EH (cell line): ENCODE data around the gene DGKH.

Experiments used
- DNase-seq: peaks from one replicate; pipeline ENCODE4 v3.0.0-alpha.2; 2015; ENCODE audit warnings: low read depth

DGKH gene

GRCh38 chr13:42048342-42048683, at the start of gene DGKH:
Gene DGKH (plus strand): TSS chr13:42048648. CDS start chr13:42048774, 126 bp downstream.
- no peak for DNase-seq

DNA sequence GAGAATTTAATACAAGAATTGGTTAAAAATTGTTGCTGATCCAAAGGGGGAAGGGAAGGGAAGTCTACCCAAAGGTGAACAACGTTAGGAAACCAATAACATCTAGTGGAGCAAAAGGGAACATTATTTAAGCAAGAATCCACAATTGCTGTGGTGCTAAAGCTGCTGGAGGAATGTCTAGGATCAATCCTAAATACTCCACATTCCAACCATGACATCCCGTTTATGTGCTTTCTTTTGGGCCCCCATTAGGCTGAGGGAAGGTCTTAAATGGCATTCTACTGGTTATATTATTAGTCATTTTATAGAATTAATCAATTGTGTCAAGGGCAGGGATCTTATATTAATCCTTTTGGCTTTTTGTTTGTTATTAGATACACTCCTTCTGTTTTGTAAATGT, 47.6 kb upstream of the DGKH start:
- peak; percentile 39 for DNase-seq

DNA sequence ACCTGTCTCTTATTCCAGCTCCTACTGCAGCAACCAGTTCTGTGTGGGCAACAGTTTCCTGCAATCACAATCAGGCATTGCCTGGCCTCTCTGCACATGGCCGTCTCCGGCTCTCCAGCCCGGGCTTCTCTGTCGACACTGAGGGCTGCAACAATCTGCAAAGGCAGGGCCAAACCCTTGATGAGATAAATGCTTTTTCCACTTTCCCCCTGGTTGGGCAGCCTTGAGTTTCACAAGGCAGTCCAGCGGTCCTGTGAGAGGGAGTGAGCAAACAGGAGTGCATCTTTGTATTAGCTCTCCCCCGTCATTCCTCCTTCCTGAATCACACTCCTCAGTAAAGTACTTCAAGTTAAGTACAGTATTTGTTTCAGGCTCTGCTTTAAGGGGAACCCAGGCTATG, 46.9 kb upstream of the DGKH start:
- peak; percentile 83 for DNase-seq

DNA sequence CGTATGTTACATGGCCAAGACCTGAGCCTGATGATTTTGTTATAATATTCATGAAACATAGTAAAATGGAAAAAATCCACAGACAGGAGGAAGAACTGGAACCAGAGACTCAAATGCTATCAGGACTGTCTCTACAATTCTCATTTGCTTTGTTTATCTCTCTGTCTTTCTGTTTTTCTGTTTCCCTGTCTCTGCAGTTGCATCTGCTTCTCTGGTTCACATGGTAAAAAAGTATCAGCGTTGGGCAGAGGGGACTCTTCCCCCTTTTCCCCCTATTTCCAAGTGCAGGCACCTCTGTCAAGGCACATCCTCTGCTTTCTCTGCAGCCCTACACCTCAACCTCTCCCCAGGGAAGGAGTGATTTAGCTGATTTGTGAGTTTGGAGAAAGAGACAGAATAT, 46.4 kb upstream of the DGKH start:
- DNase-seq, result no peak

- peak; percentile 60 for DNase-seq
Observed at GRCh38 chr13:42007844-42008243, 40.6 kb upstream of the DGKH start.

DNA sequence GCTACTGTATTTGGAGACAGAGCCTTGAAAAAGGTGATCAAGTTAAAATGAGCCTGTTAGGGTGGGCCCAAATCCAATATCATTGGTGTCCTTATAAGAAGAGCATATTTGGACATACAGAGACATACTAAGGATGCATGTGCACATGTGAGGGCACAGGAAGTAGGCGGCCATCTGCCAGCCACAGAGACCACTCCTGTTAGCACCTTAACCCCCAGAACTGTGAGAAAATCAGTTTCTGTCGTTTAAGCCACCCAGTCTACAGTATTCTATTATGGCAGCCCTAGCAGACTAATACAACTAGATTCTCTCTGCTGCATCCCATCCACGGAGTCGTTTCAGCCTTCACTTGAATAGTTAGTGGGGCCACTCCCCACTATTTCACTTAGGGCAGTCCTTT, 39.4 kb upstream of the DGKH start:
- no peak for DNase-seq

DNA sequence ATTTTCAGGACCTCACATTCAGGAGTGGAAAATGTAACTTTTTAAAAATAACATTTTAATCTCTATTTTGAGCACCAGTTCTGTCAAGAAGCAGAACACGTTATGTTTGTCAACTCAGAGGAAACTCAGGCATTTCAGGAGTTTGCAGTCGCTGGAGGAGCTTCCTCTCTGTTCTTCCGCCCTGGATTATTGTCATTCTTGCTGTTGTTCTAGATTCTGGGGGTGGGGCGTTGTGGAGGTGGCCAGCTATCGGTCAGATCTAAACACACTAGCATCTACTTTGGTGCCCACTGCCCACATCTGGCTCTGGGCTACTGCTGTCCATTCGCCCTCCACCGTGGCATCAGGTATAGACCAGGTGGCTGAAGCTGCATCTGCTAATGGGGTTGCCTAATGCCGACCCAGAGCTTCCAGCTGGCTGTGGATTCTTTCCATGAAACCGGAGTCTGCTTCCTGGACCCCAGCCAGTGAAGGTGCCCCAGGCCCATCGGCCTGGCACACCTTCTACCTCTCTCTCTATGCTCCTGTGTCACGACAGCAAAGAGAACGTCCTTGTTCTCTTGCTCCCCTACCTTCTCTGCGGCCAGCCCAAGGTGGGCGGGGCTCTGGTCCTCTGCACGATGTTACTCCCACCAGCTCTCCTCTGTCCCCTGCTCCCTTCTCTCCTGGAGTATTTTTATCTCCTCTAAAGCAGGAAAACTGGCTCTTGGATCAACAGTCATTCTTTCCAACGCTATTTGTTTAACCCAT, 36.7 kb upstream of the DGKH start:
- DNase-seq, result no peak

DNA sequence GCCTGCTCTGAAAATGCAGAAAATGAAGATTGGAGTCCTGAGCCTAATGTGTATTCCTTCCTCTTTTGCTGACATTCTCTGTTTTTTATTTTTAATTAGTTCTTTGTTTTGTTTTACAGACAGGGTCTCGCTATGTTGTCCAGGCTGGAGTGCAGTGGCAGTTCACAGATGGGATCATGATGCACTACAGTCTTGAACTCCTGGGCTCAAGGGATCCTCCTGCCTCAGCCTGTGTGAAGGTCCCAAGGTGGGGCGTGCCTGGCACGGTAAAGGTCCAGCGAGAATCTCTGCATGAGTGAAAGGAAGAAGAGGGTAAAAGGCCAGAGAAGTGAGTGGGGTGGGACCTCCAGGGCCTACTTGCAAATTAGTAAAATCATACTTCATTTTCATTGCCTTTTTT, 34.3 kb upstream of the DGKH start:
- no peak for DNase-seq

GRCh38 chr13:42017264-42017663, 31.2 kb upstream of the DGKH start:
- no peak for DNase-seq

- DNase-seq, result no peak
Observed at GRCh38 chr13:42021851-42022250, 26.6 kb upstream of the DGKH start.

DNA sequence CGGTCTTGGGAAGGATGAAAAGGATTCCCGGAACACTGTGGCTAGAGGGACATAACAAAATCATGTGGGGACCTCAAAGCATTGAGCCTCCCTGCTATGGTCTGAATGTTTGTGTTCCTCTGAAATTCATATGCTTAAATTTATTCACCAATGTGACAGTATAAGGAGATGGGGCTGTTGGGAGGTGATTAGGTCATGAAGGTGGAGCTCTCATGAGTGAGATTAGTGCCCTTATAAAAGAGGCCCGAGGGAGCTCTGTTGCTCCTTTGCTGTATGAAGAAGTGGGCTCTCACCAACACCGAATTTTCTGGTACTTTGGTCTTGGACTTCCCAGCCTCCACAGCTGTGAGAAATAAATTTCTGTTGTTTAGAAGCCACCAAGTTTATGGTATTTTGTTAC, 26.1 kb upstream of the DGKH start:
- no peak for DNase-seq

GRCh38 chr13:42022796-42023493, 25.5 kb upstream of the DGKH start:
- DNase-seq, result peak; percentile 51

DNA sequence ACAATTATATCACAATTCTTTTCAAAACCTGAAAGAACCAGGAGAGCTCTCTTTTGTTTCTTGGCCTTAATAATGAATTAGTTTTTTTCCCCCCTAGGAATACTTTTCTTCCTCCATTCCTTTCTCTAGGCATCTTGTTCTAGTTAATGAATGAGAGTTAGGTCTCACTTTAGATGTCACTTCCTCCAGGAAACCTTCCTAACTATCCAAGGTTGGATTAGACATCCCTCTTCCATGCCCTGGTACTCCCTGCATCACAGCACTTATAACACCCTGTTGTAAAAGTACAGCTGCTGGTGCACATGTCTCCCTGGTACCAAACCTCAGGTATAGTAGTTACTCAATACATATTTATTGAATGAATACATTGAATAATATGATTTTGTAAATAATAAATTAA, 21.2 kb upstream of the DGKH start:
- DNase-seq, result no peak

GRCh38 chr13:42028113-42028799, 20.2 kb upstream of the DGKH start:
- DNase-seq, result peak; percentile 20

DNA sequence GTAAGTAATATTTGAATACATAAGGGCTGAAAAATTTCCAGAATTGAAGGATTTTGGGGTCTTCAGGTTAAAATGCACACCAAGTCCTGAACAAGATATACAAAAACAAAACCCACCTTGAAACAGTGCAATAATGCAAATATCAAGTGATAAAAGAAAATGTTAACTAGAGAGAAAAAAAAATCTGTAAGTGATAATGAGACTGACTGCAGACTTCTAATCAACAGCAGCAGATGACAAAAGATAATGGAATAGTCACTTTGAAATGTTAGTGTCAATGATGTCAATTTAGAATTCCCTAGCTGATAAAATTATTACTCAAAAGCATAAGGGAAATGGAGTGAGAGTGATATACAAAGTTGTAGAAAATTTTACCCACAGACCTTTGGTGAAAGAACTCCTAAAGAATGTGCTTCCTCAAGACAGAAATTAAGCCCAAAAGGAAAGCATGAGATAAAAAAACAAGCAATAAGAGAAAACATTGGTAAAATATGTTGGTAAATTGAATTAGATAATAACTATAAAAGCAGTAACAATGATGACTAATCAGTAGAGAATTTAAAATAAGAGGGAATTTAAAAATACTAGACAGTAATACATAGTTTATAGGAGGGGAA, 12.4 kb upstream of the DGKH start:
- peak; percentile 62 for DNase-seq

DNA sequence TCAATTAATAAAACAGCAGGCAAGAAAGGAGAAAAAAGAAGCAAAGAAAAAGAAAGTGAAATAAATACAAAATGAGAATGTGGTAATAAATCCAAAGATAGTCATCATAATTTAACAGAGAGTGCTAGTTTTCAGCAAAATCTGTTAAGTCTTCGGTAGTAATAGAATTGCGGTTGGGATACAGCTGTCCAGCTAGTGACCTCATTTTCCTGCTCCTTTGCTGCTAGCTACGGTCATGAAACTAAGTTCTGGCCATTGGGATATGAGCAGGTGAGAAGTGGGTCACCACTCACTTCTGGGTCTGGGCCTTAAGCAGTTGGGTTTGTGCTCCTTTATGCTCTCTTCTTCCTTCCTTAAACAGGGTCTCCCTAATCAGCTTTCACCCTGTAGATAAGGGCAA, 11.7 kb upstream of the DGKH start:
- no peak for DNase-seq

- DNase-seq, result peak; percentile 67
Observed at GRCh38 chr13:42038661-42039456, 9.6 kb upstream of the DGKH start.

GRCh38 chr13:42039457-42039945, 8.9 kb upstream of the DGKH start:
- no peak for DNase-seq

DNA sequence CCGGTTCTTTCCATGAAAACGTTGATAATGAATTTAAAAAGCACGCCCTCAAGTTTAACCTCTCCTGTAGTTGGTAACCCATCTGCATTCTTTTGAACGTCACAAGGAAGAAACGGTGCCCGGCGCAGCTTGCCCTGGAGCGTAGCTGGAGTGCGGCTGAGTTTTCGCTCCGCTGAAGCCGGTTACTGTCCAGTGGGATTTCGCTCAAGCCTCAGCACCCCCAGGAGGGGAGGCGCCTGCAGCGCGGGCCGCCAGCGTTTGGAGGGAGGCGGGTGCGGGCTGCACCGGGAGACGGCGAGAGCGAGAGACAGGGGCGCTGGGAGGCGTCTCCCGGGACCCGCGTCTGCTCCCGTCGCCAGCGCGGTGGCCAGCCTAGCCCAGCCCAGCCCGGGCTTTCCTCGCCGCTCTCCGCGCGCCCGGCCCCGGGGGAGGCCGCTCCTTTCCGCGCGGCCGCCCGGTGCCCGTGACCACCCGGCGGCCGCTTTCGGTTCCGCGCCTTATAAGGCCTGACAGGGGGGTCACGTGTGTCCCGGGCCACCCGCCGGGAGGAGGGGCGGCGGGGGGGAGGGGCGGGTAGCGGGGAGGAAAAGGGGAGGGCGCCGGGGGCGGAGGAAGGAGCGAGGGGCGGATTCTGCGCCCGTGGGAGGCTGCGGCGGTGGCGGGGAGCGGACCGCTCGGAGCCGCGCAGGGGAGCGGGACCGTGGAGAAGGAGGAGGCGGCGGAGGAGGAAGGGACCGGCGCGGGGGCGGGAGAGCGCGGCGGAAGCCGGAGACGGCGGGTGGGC, 8.3 kb upstream of the DGKH start:
- peak; percentile 90 for DNase-seq

DNA sequence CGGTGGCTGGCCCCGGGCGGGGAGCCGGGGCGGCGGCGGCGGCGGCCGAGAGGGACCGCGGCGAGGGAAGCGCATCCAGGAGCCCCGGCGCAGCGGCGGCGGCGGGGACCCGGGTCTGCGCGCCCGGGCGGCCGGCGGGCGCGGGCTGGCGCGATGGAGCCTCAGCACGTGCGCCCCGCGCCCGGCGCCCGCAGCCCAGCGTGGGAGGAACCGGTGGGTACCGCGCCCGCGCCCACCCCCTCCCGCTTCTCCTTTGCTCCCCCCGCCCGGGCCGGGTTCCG, 7.8 kb upstream of the DGKH start:
- no peak for DNase-seq

DNA sequence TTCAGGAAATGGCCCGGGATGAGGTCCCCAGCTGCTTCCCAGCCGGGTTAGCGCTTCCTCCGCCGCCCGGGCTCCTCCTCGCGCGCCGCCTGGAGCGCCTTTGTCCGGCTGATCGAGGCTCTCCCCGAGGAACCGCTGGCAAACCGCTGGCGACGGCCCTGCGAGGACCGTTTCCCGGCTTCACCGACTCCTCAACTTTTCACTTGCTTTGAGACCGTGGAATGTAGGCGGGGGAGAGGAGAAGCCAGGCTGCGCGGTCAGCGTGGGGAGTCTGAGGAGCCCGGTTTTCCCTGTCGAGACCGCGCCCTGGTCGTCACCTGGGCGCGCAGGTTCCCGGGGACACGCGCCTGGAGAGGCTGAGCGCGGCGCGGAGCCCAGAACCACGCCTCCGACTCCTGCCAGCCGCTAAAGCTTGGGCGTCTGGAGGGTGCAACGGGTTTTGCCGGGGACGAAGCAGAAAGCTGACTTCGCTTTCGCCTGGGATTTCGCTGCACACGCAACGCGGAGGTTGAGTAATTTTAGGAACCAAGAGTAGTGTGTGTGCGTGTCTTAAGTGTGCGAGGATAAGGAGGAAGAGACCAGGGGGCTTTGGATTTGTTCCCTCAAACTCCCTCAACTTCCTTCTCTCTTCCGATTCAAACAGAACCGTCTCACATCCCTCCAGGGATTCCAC, 7.3 kb upstream of the DGKH start:
- peak; percentile 57 for DNase-seq
